Astrocyte of the spinal cord (primary cell): ENCODE results near the gene ZNF346.
"Not testable (repeated sequence)": the region's sequence is repeated elsewhere in the genome, so short reads cannot be mapped to it uniquely, and the experiment has no call there.

Source experiments
- DNase-seq: peaks from one replicate; pipeline ENCODE4 v3.0.0; 2011; ENCODE audit warnings: low read depth, low spot score
- H3K4me3 ChIP-seq: 2 replicates; pipeline ENCODE4 v1.5.1; 2011; ENCODE audit warnings: low read depth, mild to moderate bottlenecking, low read length, moderate library complexity
- CTCF ChIP-seq: IDR thresholded peaks from 2 replicates; pipeline ENCODE4 v1.5.1; 2012; ENCODE audit warnings: low read depth, mild to moderate bottlenecking, low read length, inconsistent platforms
- in situ Hi-C: cut with HindIII; loops from 2 replicates; pipeline ENCODE4 v1.10.0; 2017; ENCODE audit warnings: low sequenced_read_pairs

Gene ZNF346

GRCh38 chr5:177022386-177023302 is at the start of gene ZNF346:
Gene ZNF346 (plus strand): TSS chr5:177022696. CDS start chr5:177022739, 43 bp downstream.
- H3K4me3 ChIP-seq = peak within 1 kb of the TSS; percentile 86
- in situ Hi-C loops = no loop called here
- peak; percentile 50 for TF ChIP-seq CTCF
- DNase-seq = peak; percentile 90

GRCh38 chr5:176979669-176980068 is 42.8 kb upstream of the ZNF346 start:
- in situ Hi-C loops = no loop called here
- no peak overlapping the region for H3K4me3 ChIP-seq
- no peak for DNase-seq
- no peak for TF ChIP-seq CTCF

- in situ Hi-C loops = no loop called here
- no peak for DNase-seq
- no peak overlapping the region for H3K4me3 ChIP-seq
- no peak for TF ChIP-seq CTCF
Observed at GRCh38 chr5:176980818-176981217, 41.7 kb upstream of the ZNF346 start.

- DNase-seq, H3K4me3 ChIP-seq, in situ Hi-C loops: not testable (repeated sequence)
Observed at GRCh38 chr5:176983112-176983511, 39.4 kb upstream of the ZNF346 start.

GRCh38 chr5:176983593-176983992 is 38.9 kb upstream of the ZNF346 start:
- H3K4me3 ChIP-seq, in situ Hi-C loops, DNase-seq: not testable (repeated sequence)

- DNase-seq, in situ Hi-C loops, H3K4me3 ChIP-seq: not testable (repeated sequence)
Observed at GRCh38 chr5:176984176-176984575, 38.3 kb upstream of the ZNF346 start.

- DNase-seq = no peak
- no peak for TF ChIP-seq CTCF
- in situ Hi-C loops = no loop called here
- H3K4me3 ChIP-seq = no peak overlapping the region
Observed at GRCh38 chr5:176985516-176985915, 37.0 kb upstream of the ZNF346 start.

- DNase-seq = no peak
- in situ Hi-C loops = no loop called here
- TF ChIP-seq CTCF = no peak
- no peak overlapping the region for H3K4me3 ChIP-seq
Observed at GRCh38 chr5:176986280-176986679, 36.2 kb upstream of the ZNF346 start.
